ENCODE measurements around the gene PUS3. TPM values are rescaled to one million over a fixed set of nuclear protein-coding genes. Genes with fewer than 3 reads are reported as not detected.

PUS3 gene
- total RNA-seq, 1 donor from 2014 or later, result 7.7 TPM

DNA sequence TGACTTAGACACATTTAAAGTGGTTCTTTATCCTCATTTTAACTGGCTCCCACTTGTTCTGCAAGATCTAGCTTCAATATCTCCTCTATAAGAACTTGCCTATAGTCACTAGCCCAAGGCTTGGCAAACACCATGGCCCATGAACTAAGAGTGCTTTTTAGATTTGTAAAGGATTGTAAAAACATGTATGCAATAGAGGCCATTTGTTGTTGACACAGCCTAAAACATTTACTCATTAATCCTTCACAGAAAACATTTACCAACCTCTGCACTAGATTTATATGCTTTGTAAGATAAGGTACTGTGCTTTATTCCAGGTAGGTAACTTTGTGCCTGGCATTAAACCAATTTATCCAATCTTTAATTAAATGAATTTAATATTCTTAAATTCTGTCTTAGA, 10.0 kb downstream of the PUS3 start:
- H3K27ac ChIP-seq (replicated peaks), result no peak overlapping the region
- H3K4me1 ChIP-seq, result peaks cover 33% of the 10 kb centered on the region
- intact Hi-C loops (cut with micrococcal nuclease), result no loop called here
- no peak overlapping the region for H3K4me3 ChIP-seq
- TF ChIP-seq, protein P1, sequence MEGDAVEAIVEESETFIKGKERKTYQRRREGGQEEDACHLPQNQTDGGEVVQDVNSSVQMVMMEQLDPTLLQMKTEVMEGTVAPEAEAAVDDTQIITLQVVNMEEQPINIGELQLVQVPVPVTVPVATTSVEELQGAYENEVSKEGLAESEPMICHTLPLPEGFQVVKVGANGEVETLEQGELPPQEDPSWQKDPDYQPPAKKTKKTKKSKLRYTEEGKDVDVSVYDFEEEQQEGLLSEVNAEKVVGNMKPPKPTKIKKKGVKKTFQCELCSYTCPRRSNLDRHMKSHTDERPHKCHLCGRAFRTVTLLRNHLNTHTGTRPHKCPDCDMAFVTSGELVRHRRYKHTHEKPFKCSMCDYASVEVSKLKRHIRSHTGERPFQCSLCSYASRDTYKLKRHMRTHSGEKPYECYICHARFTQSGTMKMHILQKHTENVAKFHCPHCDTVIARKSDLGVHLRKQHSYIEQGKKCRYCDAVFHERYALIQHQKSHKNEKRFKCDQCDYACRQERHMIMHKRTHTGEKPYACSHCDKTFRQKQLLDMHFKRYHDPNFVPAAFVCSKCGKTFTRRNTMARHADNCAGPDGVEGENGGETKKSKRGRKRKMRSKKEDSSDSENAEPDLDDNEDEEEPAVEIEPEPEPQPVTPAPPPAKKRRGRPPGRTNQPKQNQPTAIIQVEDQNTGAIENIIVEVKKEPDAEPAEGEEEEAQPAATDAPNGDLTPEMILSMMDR (IDR thresholded peaks at IDR 0.05; ENCODE audit: borderline replicate concordance), result no peak
- no peaks in the 10 kb centered on the region for H3K9me3 ChIP-seq (replicated peaks)
- no peaks in the 10 kb centered on the region for H3K27me3 ChIP-seq (ENCODE audit: low read depth)
- peaks cover 32% of the 10 kb centered on the region for H3K36me3 ChIP-seq
- DNase-seq, result no peak

DNA sequence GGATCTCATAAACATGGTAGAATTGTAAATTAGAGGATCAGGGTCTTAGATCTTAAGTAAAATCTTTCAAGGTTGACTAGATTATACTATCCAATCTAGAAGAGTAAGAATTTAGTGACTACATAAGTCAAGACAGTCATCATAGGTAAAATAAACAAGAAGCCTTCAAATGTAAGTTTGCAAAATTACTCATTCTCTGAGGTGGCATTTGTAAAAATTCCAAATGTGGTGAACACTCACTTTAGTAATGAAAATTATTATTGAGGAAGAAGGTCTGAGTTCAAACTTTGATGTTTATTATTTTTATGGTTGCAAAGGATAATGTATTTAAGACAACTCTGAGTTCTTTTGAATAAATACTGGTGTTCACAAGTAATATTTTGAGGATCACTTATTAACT, 10.9 kb downstream of the PUS3 start:
- peaks cover 39% of the 10 kb centered on the region for H3K4me1 ChIP-seq
- TF ChIP-seq, protein P1 (IDR thresholded peaks at IDR 0.05; ENCODE audit: borderline replicate concordance), result no peak
- peaks cover 32% of the 10 kb centered on the region for H3K36me3 ChIP-seq
- no peak overlapping the region for H3K4me3 ChIP-seq
- no peak for DNase-seq
- H3K27ac ChIP-seq (replicated peaks), result no peak overlapping the region
- intact Hi-C loops (cut with micrococcal nuclease), result no loop called here
- H3K9me3 ChIP-seq (replicated peaks), result no peaks in the 10 kb centered on the region
- H3K27me3 ChIP-seq (ENCODE audit: low read depth), result no peaks in the 10 kb centered on the region

DNA sequence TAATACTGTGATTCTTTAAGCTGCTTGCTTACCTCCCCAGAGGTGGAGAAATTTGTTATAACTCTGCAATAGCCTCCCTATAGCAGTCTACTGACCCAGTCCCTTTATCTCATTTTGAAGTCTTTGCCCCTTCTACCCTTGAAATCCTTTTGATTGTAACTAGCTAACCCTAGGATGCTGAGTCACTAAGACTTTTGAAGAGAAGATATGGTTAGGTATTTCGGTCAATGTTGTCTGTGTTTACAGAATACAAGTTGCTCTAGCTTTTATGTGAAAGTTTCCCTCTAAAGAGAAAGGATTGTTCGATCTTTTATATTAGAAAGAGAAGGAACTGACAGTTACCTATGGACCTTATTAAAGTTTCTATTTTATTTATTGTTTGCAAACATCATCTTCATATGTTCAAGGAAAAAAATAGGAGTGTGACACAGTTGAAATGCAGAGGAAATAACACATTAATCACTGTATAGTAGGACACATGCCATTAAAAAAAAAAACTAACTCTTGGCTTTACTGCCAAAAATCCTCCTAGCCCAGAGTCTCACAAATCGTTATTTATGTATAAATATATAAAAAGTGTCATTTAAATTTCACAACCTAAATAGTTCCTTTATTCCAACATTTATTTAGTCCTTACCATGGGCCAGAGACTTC, 12.4 kb downstream of the PUS3 start:
- Histone ChIP-seq H3K27ac (replicated peaks) (no peak overlapping the region), H3K9me3 (replicated peaks) (no peaks in the 10 kb centered on the region), H3K36me3 (peaks cover 30% of the 10 kb centered on the region), H3K4me1 (peaks cover 37% of the 10 kb centered on the region), H3K4me3 (no peak overlapping the region), H3K27me3 (ENCODE audit: low read depth) (no peaks in the 10 kb centered on the region)
- intact Hi-C loops (cut with micrococcal nuclease), result no loop called here
- DNase-seq, result no peak
- TF ChIP-seq, protein P1 (IDR thresholded peaks at IDR 0.05; ENCODE audit: borderline replicate concordance), result no peak

DNA sequence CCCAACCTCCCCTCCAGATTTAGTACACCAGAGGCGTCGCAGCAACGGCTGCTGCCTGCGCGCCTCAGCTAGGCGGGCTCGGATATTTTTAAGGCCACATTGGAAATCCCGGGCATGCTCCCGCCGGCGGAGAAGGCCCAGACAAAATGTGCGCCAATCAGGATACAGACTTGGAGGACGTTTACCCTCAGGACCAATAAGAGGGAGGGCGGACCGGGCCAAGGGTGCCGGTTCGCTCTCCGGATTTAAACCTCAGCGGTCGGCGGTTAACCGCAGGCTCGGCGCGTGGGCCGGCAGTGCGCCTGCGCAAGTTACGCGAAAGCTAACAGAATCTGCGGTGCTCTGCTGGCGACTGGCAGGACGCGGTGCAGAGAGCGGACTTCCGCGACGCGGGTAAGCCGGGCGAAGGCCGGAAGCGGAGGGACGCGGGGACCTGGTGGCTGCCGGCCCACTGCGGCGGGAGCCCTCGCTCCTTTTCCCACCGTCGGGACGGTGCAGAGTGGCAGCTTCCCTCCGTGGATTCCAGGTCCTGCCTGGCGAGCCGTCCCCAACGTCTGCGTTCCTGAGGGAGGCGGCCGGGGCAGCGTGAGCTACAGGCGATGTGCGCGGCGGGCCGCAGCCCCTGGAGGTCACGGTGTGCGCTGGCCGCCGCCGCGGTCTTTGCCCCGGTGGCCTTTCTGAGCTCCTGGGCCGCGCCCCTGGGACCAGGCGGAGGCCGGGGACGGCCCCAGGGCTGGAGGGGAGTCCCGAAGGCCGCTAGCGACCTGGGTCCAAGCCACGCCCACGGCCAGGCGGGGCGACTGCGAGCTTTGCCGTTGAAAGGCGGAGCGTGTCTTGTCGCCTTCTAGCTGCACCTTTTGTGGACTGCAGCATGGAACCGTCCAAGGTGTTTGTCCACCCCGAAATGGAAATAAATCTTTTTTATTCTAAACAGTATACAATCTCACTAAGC, 15.4 kb downstream of the PUS3 start, which contains the start of gene HYLS1:
Gene HYLS1 (plus strand): TSS at position 296 of the 952 bp plus-strand sequence. CDS start 11,701 bp downstream, outside the sequence.
- Histone ChIP-seq H3K4me3 (peak within 1 kb of the TSS; percentile 81), H3K27me3 (ENCODE audit: low read depth) (no peaks in the 10 kb centered on the region), H3K27ac (replicated peaks) (peak within 1 kb of the TSS; percentile 97), H3K36me3 (peaks cover 1% of the 10 kb centered on the region), H3K4me1 (peaks cover 37% of the 10 kb centered on the region), H3K9me3 (replicated peaks) (no peaks in the 10 kb centered on the region)
- intact Hi-C loops (cut with micrococcal nuclease), result no loop called here
- TF ChIP-seq, protein P1 (IDR thresholded peaks at IDR 0.05; ENCODE audit: borderline replicate concordance), result peak; percentile 59
- peak; percentile 95 for DNase-seq

DNA sequence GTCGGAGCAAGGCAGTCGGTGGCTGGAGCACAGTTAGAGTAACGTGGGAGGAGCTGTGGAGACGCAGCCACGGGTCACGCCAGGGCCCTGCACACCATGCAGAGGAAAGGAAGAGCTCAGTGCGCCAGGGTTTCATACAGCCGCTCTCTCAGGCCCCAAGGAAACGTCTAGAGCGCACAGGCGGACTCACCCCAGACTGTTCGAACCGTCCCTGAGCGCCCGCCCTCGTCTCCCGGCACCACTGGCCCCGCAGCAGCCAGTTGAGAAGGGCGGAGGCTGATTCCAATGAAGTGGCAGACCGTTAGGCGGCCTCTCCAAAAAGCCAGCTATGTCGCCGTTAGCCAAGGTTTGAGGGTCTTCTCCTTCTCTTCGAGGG, 16.0 kb downstream of the PUS3 start:
- intact Hi-C loops (cut with micrococcal nuclease), result no loop called here

More for the DNA sequence above, 16.0 kb downstream of the PUS3 start:
- peak; percentile 27 for DNase-seq
- TF ChIP-seq, protein P1 (IDR thresholded peaks at IDR 0.05; ENCODE audit: borderline replicate concordance), result no peak
- peak overlapping the region; percentile 97 for H3K27ac ChIP-seq (replicated peaks)
- no peaks in the 10 kb centered on the region for H3K27me3 ChIP-seq (ENCODE audit: low read depth)
- no peaks in the 10 kb centered on the region for H3K9me3 ChIP-seq (replicated peaks)
- peaks cover 37% of the 10 kb centered on the region for H3K4me1 ChIP-seq
- H3K36me3 ChIP-seq, result no peaks in the 10 kb centered on the region
- peak overlapping the region; percentile 81 for H3K4me3 ChIP-seq

Data from left ventricle myocardium inferior (tissue), 1 donor.